Osteocyte (in vitro differentiated cells): ENCODE results near the gene CASKIN1. TPM values are rescaled to one million over a fixed set of nuclear protein-coding genes. Genes with fewer than 3 reads are reported as not detected.

ENCODE experiments used
- DNase-seq: peaks from one replicate; pipeline ENCODE4 v3.0.0; 2021; ENCODE audit warnings: mixed read lengths; ENCODE audit not compliant: unreplicated experiment; ENCODE audit errors: extremely low spot score
- H3K27ac Mint-ChIP-seq: one replicate; pipeline ENCODE4 v1.8.0; 2021; ENCODE audit warnings: mild to moderate bottlenecking, mixed read lengths; ENCODE audit not compliant: unreplicated experiment
- H3K27me3 Mint-ChIP-seq: one replicate; pipeline ENCODE4 v1.8.0; 2021; ENCODE audit warnings: mixed read lengths; ENCODE audit not compliant: unreplicated experiment
- H3K36me3 Mint-ChIP-seq: one replicate; pipeline ENCODE4 v1.8.0; 2021; ENCODE audit warnings: mixed read lengths; ENCODE audit not compliant: unreplicated experiment
- H3K4me1 Mint-ChIP-seq: one replicate; pipeline ENCODE4 v1.8.0; 2021; ENCODE audit warnings: mixed read lengths; ENCODE audit not compliant: unreplicated experiment
- H3K4me3 Mint-ChIP-seq: one replicate; pipeline ENCODE4 v1.8.0; 2021; ENCODE audit warnings: mild to moderate bottlenecking, moderate library complexity, mixed read lengths; ENCODE audit not compliant: unreplicated experiment
- H3K9me3 Mint-ChIP-seq: one replicate; pipeline ENCODE4 v1.8.0; 2021; ENCODE audit warnings: mixed read lengths; ENCODE audit not compliant: unreplicated experiment
- total RNA-seq: library from RNA; stranded (reverse); gene quantifications from 2 replicates; pipeline ENCODE4 v1.2.1, GENCODE V29; 2021
- TF ChIP-seq, protein P1 (sequence below): fragments of 200-600 bp; sonication (generic); IDR thresholded peaks from 2 replicates; pipeline ENCODE4 v1.5.0; 2021; ENCODE audit warnings: antibody characterized with exemption, mild to moderate bottlenecking, moderate library complexity

The CASKIN1 gene
- total RNA-seq, 1 donor from 2014 or later, result 2.4 TPM

DNA sequence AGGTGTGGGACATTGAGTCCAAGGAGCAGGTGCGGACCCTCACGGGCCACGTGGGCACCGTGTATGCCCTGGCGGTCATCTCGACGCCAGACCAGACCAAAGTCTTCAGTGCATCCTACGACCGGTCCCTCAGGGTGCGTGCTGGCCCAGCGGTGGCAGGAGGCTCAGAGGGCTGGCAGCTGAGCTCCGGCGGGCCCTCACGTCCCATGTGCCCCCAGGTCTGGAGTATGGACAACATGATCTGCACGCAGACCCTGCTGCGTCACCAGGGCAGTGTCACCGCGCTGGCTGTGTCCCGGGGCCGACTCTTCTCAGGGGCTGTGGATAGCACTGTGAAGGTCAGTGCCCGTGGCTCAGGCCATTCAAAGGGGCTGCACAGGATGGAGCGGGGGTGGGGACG, 20.4 kb downstream of the CASKIN1 start:
- peaks cover 19% of the 10 kb centered on the region for H3K36me3 Mint-ChIP-seq
- TF ChIP-seq, protein P1, sequence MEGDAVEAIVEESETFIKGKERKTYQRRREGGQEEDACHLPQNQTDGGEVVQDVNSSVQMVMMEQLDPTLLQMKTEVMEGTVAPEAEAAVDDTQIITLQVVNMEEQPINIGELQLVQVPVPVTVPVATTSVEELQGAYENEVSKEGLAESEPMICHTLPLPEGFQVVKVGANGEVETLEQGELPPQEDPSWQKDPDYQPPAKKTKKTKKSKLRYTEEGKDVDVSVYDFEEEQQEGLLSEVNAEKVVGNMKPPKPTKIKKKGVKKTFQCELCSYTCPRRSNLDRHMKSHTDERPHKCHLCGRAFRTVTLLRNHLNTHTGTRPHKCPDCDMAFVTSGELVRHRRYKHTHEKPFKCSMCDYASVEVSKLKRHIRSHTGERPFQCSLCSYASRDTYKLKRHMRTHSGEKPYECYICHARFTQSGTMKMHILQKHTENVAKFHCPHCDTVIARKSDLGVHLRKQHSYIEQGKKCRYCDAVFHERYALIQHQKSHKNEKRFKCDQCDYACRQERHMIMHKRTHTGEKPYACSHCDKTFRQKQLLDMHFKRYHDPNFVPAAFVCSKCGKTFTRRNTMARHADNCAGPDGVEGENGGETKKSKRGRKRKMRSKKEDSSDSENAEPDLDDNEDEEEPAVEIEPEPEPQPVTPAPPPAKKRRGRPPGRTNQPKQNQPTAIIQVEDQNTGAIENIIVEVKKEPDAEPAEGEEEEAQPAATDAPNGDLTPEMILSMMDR, result no peak
- no peak for DNase-seq
- no peak overlapping the region for H3K27ac Mint-ChIP-seq
- H3K4me3 Mint-ChIP-seq, result no peak overlapping the region
- H3K4me1 Mint-ChIP-seq, result no peaks in the 10 kb centered on the region
- H3K9me3 Mint-ChIP-seq, result no peaks in the 10 kb centered on the region
- no peaks in the 10 kb centered on the region for H3K27me3 Mint-ChIP-seq

DNA sequence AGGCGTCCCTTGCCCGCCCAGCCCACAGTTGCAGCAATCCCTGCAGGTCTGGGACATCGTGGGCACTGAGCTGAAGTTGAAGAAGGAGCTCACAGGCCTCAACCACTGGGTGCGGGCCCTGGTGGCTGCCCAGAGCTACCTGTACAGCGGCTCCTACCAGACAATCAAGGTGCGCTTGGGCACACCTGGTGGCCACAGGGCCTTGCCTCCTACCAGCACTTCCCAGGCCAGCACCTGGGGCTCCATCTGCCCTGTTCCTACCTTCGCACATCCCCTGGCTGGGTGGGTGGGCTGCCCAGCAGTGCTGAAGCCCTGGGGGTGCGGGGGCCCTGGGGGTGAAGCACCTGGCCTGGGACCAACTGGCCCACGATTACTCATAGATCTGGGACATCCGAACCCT, 21.0 kb downstream of the CASKIN1 start:
- no peak for DNase-seq
- Mint-ChIP-seq H3K4me1 (no peaks in the 10 kb centered on the region), H3K27me3 (no peaks in the 10 kb centered on the region), H3K27ac (no peak overlapping the region), H3K9me3 (no peaks in the 10 kb centered on the region), H3K4me3 (no peak overlapping the region), H3K36me3 (peaks cover 19% of the 10 kb centered on the region)
- TF ChIP-seq, protein P1, result no peak

DNA sequence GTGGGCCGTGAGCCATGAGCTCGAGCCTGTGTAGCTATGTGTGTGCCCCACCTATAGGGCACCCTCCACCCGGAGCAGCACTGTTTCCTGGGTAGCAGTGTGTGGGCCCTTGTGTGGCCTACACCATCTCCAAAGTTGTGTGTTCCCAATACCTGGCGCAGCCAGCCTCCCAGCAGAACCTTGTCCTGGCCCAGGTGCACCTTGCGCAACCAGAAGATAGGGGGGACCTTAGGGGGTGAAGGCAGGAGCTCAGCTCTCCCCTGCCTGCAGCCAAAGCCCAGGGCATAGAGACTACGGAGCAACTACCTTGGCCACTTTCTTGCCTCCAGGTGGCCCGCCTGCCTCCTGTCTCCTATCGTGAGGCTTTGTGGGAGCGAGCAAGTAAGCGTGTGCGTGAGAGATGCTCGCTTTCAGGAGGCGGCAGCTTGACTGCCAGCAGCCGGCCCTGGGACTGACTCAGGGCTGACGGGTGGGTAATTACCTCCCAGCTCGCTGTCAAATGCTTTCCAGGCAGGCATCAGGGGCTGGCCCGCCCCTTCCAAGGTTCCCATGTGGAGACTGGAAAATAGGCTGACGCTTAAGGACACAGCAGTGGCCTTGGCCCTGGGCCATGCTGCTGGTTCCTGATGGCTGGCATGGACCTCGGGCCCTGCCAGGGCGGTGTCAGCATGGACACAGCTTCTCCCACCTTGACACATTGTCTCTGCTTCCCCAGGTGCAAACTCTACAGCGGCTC, 21.8 kb downstream of the CASKIN1 start:
- Mint-ChIP-seq H3K4me3 (no peak overlapping the region), H3K36me3 (peaks cover 19% of the 10 kb centered on the region), H3K4me1 (peaks cover under 1% of the 10 kb centered on the region), H3K27ac (no peak overlapping the region), H3K27me3 (no peaks in the 10 kb centered on the region), H3K9me3 (no peaks in the 10 kb centered on the region)
- TF ChIP-seq, protein P1, result no peak
- DNase-seq, result no peak

DNA sequence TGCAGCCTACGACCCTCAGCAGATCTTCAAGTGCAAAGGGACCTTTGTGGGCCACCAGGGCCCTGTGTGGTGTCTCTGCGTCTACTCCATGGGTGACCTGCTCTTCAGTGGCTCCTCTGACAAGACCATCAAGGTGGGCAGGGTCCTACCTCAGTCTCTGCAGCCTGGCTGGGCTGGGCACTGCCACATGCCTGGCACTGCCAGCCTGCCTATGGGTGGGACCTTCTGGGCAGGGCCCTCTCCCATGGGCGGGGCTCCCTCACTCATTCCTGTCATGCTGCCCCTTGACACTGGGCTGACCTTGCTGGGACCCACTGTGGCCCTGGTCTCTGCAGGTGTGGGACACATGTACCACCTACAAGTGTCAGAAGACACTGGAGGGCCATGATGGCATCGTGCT, 22.5 kb downstream of the CASKIN1 start:
- H3K4me1 Mint-ChIP-seq, result peaks cover 3% of the 10 kb centered on the region
- H3K36me3 Mint-ChIP-seq, result peaks cover 19% of the 10 kb centered on the region
- DNase-seq, result no peak
- H3K4me3 Mint-ChIP-seq, result no peak overlapping the region
- no peaks in the 10 kb centered on the region for H3K9me3 Mint-ChIP-seq
- TF ChIP-seq, protein P1, result no peak
- no peak overlapping the region for H3K27ac Mint-ChIP-seq
- H3K27me3 Mint-ChIP-seq, result no peaks in the 10 kb centered on the region

DNA sequence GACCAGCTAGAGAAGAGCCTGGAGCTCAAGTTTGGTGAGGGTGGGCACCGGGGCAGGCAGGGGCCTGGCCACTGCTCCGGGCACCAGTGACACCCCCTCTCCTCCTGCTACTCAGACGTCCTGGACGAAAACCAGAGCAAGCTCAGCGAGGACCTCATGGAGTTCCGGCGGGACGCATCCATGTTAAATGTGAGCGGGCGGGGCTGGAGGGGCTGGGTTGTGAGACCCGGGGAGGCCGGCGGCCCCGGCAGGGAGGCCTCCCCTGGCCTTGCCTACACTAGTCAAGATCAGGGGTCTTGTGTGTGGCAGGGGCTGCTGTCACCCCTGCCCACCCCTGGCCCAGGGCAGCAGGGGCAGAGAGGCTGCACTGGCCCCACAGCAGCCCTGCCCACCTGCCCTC, 23.0 kb downstream of the CASKIN1 start:
- Mint-ChIP-seq H3K27me3 (no peaks in the 10 kb centered on the region), H3K9me3 (no peaks in the 10 kb centered on the region), H3K36me3 (peaks cover 19% of the 10 kb centered on the region), H3K4me3 (no peak overlapping the region), H3K4me1 (peaks cover 3% of the 10 kb centered on the region), H3K27ac (no peak overlapping the region)
- TF ChIP-seq, protein P1, result no peak
- no peak for DNase-seq
